Endothelial cell of umbilical vein (primary cell): ENCODE measurements around the gene KLHL17. TPM values are rescaled to one million over a fixed set of nuclear protein-coding genes. Genes with fewer than 3 reads are reported as not detected.

Experiments used
- BruUV-seq: library from RNA; stranded (reverse); fragments of 400-500 nt; replicated peaks from 2 replicates; lab custom pipeline; 2021; lab: Mats Ljungman, UMichigan
- CTCF ChIA-PET: fragments of 300-600, 350-600 bp; sonication (Branson Sonifier 250); formaldehyde crosslinking; loops from one replicate; lab custom pipeline; 2021; ENCODE audit warnings: antibody characterized with exemption, inconsistent platforms; lab: Charles Lee
- POLR2A ChIA-PET: fragments of 300-600, 350-600 bp; sonication (Branson Sonifier 250); formaldehyde crosslinking; loops from one replicate; lab custom pipeline; 2021; ENCODE audit warnings: antibody characterized with exemption, inconsistent platforms; lab: Charles Lee
- DNase-seq: peaks from one replicate; pipeline ENCODE4 v3.0.0-alpha.2; 2011; ENCODE audit warnings: low read depth, low spot score
- FAIRE-seq: peaks from 2 replicates; lab custom pipeline; 2011; peaks lifted over from hg19 to GRCh38; lab: Jason Lieb, UNC
- H2AFZ ChIP-seq: 2 replicates; pipeline ENCODE4 v1.6.0; 2012; ENCODE audit warnings: low read depth, low read length, control low read depth, inconsistent platforms
- H3K27ac ChIP-seq: 2 replicates; pipeline ENCODE4 v1.5.1; 2011; ENCODE audit warnings: low read depth, mild to moderate bottlenecking, control low read depth, low read length, moderate library complexity; ENCODE audit not compliant: insufficient read depth
- H3K27me3 ChIP-seq, 2 experiments: 2 replicates each; pipeline versions ENCODE4 v1.6.0 to v1.6.1; 2011; ENCODE audit warnings: low read length in 2 of 2, mixed read lengths in 1 of 2; ENCODE audit not compliant: control insufficient read depth in 2 of 2, insufficient read depth in 2 of 2
- H3K36me3 ChIP-seq, 2 experiments: 2 replicates in 1 of 2; 3 replicates in 1 of 2; pipeline ENCODE4 v1.5.1; 2011; ENCODE audit warnings: low read length in 2 of 2, mild to moderate bottlenecking in 1 of 2, moderate library complexity in 1 of 2; ENCODE audit not compliant: control insufficient read depth in 2 of 2, insufficient read depth in 2 of 2; ENCODE audit errors: extremely low read depth in 1 of 2
- H3K4me1 ChIP-seq: 3 replicates; pipeline ENCODE4 v1.5.1; 2011; ENCODE audit warnings: mild to moderate bottlenecking, low read length; ENCODE audit not compliant: control insufficient read depth, insufficient read depth; ENCODE audit errors: extremely low read depth
- H3K4me2 ChIP-seq: 2 replicates; pipeline ENCODE4 v1.6.1; 2011; ENCODE audit warnings: low read length, control low read depth, mixed read lengths; ENCODE audit not compliant: insufficient read depth
- H3K4me3 ChIP-seq, 3 experiments: fragments of 200-600 bp in 1 of 3; sonication (generic), shearing (Covaris generic) in 1 of 3; replicated peaks in 1 of 3; 2 replicates each; pipeline ENCODE4 v1.5.1; 2011 to 2016; ENCODE audit warnings: control low read depth in 3 of 3, low read length in 3 of 3, mild to moderate bottlenecking in 2 of 3, inconsistent platforms in 1 of 3, low read depth in 1 of 3, moderate library complexity in 1 of 3; ENCODE audit not compliant: insufficient read depth in 1 of 3
- H3K79me2 ChIP-seq: 2 replicates; pipeline ENCODE4 v1.6.0; 2012; ENCODE audit warnings: low read length, inconsistent platforms; ENCODE audit not compliant: control insufficient read depth, insufficient read depth
- H3K9ac ChIP-seq: replicated peaks from 2 replicates; pipeline ENCODE3; 2011; ENCODE audit warnings: low read length, control low read depth; ENCODE audit not compliant: insufficient read depth; ENCODE audit errors: extremely low read depth
- H3K9me1 ChIP-seq: replicated peaks from 3 replicates; pipeline ENCODE4 v1.6.0; 2011; ENCODE audit warnings: mild to moderate bottlenecking, low read length; ENCODE audit not compliant: control insufficient read depth, insufficient read depth; ENCODE audit errors: extremely low read depth
- H3K9me3 ChIP-seq: replicated peaks from 2 replicates; pipeline ENCODE4 v1.5.1; 2012; ENCODE audit warnings: low read length, inconsistent platforms; ENCODE audit not compliant: control insufficient read depth, insufficient read depth
- H4K20me1 ChIP-seq: replicated peaks from 2 replicates; pipeline ENCODE3; 2011; ENCODE audit warnings: mild to moderate bottlenecking, low read length; ENCODE audit not compliant: control insufficient read depth, insufficient read depth; ENCODE audit errors: extremely low read depth
- CTCF ChIP-seq, 2 donors: IDR thresholded peaks; 1 replicate in 1 of 2; 2 replicates in 1 of 2; pipeline ENCODE4 v1.5.1; 2011; ENCODE audit warnings: low read length in 2 of 2, mild to moderate bottlenecking in 2 of 2, moderate library complexity in 2 of 2, control low read depth in 1 of 2, inconsistent platforms in 1 of 2, low read depth in 1 of 2; ENCODE audit not compliant: insufficient read depth in 1 of 2; ENCODE audit errors: extremely low read depth in 1 of 2
- EZH2 ChIP-seq: IDR thresholded peaks from 2 replicates; pipeline ENCODE4 v1.6.1; 2012; ENCODE audit warnings: borderline replicate concordance, low read depth, mild to moderate bottlenecking, moderate library complexity, low read length, inconsistent platforms; ENCODE audit not compliant: severe bottlenecking
- FOS ChIP-seq: IDR thresholded peaks from 2 replicates; pipeline ENCODE4 v1.6.1; 2011; ENCODE audit warnings: mild to moderate bottlenecking, low read length, moderate library complexity, borderline replicate concordance; ENCODE audit not compliant: insufficient read depth
- GATA2 ChIP-seq: IDR thresholded peaks from 2 replicates; pipeline ENCODE4 v1.7.0; 2011; ENCODE audit warnings: low read depth, mild to moderate bottlenecking, moderate library complexity, mixed read lengths, low read length; ENCODE audit not compliant: insufficient read length, insufficient read depth
- JUN ChIP-seq: IDR thresholded peaks from 2 replicates; pipeline ENCODE4 v1.6.1; 2011; ENCODE audit warnings: borderline replicate concordance, low read depth; ENCODE audit not compliant: insufficient read length, insufficient read depth
- MAX ChIP-seq: IDR thresholded peaks from 2 replicates; pipeline ENCODE4 v1.6.1; 2011; ENCODE audit not compliant: insufficient read depth, insufficient read length
- MYC ChIP-seq: IDR thresholded peaks from one replicate; pipeline ENCODE4 v1.6.1; 2011; ENCODE audit warnings: mild to moderate bottlenecking, low read depth, low read length
- POLR2A ChIP-seq: IDR thresholded peaks from 2 replicates; pipeline ENCODE4 v1.6.1; 2012; ENCODE audit warnings: low read depth, mild to moderate bottlenecking, control low read depth, low read length
- POLR2AphosphoS5 ChIP-seq: IDR thresholded peaks from 2 replicates; pipeline ENCODE4 v1.6.1; 2012; ENCODE audit warnings: low read depth, mild to moderate bottlenecking, control low read depth, low read length, moderate library complexity; ENCODE audit not compliant: insufficient read depth
- dilution Hi-C: fragments of 300-500 bp; cut with MboI; formaldehyde crosslinking; loops from one replicate; pipeline ENCODE4 v1.15.0; 2019; ENCODE audit warnings: low sequenced_read_pairs; ENCODE audit not compliant: extremely low pct_ligation_motif_present
- intact Hi-C: fragments of 100-400 bp; cut with micrococcal nuclease; formaldehyde crosslinking; loops from one replicate; pipeline ENCODE4 v1.10.0; 2022
- polyA plus RNA-seq, 4 experiments: library from polyadenylated mRNA; depleted of rRNA in 3 of 4; stranded (reverse) in 3 of 4; unstranded in 1 of 4; fragments of >200 nt; gene quantifications; 2 replicates each; pipeline versions ENCODE4 v1.2.1 to v1.2.3, GENCODE V29; 2011 to 2012; ENCODE audit warnings: missing spikeins in 1 of 4
- total RNA-seq: library from RNA; stranded (reverse); gene quantifications from 2 replicates; pipeline ENCODE4 v1.2.3, GENCODE V29; 2021

KLHL17 gene
- total and polyA plus RNA-seq, 2 donors (not counting 3 experiments of a cell fraction or from before 2014, with no cell fraction given), result 27.0 to 30.1 TPM

GRCh38 chr1:975365-975764, 15.0 kb downstream of the KLHL17 start:
- intact Hi-C loops (no loop called here), dilution Hi-C loops (no loop called here)
- CTCF ChIA-PET, result interaction anchor here (1.3 to 1.5 kb wide), 4 partner anchors 9 to 316 kb away, joined by 3 to 5 read pairs (median 4); partner anchors contain the start of gene PLEKHN1
- POLR2A ChIA-PET, result no interaction called here
- Histone ChIP-seq H3K36me3 (no peaks in the 10 kb centered on the region), H3K4me1 (no peaks in the 10 kb centered on the region), H3K27me3 (peaks cover 0 to 2% of the 10 kb centered on the region in 2 experiments), H2AFZ (no peak overlapping the region), H3K9me1 (no peaks in the 10 kb centered on the region), H3K4me3 (no peak overlapping the region), H3K27ac (no peak overlapping the region), H4K20me1 (no peaks in the 10 kb centered on the region), H3K4me2 (no peak overlapping the region), H3K9me3 (no peaks in the 10 kb centered on the region), H3K9ac (no peak overlapping the region), H3K79me2 (no peaks in the 10 kb centered on the region)
- DNase-seq, result no peak
- FAIRE-seq, result no peak
- TF ChIP-seq CTCF (IDR thresholded peaks at IDR 0.05; ENCODE audit: extremely low read depth in 1 of 2, insufficient read depth in 1 of 2, low read depth in 1 of 2, low read length in 2 of 2), result no peak
- no peak for TF ChIP-seq POLR2A
- no peak for TF ChIP-seq MAX
- no peak for TF ChIP-seq EZH2
- no peak for TF ChIP-seq JUN
- TF ChIP-seq GATA2, result no peak
- TF ChIP-seq FOS, result no peak
- no peak for TF ChIP-seq POLR2AphosphoS5
- TF ChIP-seq MYC, result no peak
- BruUV-seq, result no TSS peak
